SK-N-SH treated with all-trans-retinoic acid at 6 μM for 48 hours (cell line): ENCODE data around the gene DNAJC30.

ENCODE experiments used
- CSDC2 ChIP-seq: fragments of 250-450 bp; sonication (Bioruptor Pico); IDR thresholded peaks from 2 replicates; pipeline ENCODE4 v1.5.0; 2020; ENCODE audit warnings: mild to moderate bottlenecking, moderate library complexity
- TCF4 ChIP-seq: fragments of 250-450 bp; sonication (Bioruptor Pico); IDR thresholded peaks from 2 replicates; pipeline ENCODE4 v1.8.0; 2021; ENCODE audit warnings: mild to moderate bottlenecking, moderate library complexity, borderline replicate concordance
- TF ChIP-seq, protein P1 (sequence below): fragments of 250-450 bp; sonication (Bioruptor Pico); IDR thresholded peaks from 2 replicates; pipeline ENCODE4 v1.8.0; 2020; ENCODE audit warnings: mild to moderate bottlenecking, moderate library complexity, borderline replicate concordance

- TF ChIP-seq, protein P1, sequence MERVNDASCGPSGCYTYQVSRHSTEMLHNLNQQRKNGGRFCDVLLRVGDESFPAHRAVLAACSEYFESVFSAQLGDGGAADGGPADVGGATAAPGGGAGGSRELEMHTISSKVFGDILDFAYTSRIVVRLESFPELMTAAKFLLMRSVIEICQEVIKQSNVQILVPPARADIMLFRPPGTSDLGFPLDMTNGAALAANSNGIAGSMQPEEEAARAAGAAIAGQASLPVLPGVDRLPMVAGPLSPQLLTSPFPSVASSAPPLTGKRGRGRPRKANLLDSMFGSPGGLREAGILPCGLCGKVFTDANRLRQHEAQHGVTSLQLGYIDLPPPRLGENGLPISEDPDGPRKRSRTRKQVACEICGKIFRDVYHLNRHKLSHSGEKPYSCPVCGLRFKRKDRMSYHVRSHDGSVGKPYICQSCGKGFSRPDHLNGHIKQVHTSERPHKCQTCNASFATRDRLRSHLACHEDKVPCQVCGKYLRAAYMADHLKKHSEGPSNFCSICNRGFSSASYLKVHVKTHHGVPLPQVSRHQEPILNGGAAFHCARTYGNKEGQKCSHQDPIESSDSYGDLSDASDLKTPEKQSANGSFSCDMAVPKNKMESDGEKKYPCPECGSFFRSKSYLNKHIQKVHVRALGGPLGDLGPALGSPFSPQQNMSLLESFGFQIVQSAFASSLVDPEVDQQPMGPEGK, result peak; percentile 76; the same call in 1 of the 2 replicates
- TF ChIP-seq TCF4 (no peak), CSDC2 (CRISPR knock-in tag) (no peak)
Measured at GRCh38 chr7:73667344-73668102, 15.7 kb downstream of the DNAJC30 start, which contains the start of gene VPS37D.
